A673 (cell line): ENCODE results near the gene SDHA. TPM values are rescaled to one million over a fixed set of nuclear protein-coding genes. Genes with fewer than 3 reads are reported as not detected.

Source experiments
- BruUV-seq: library from RNA; stranded (reverse); fragments of 400-500 nt; replicated peaks from 2 replicates; lab custom pipeline; 2021; lab: Mats Ljungman, UMichigan
- CTCF ChIA-PET: fragments of 300-600 bp; sonication (Branson Sonifier 250); formaldehyde crosslinking; loops from one replicate; lab custom pipeline; 2022; ENCODE audit warnings: antibody characterized with exemption; lab: Charles Lee
- POLR2A ChIA-PET: fragments of 300-600 bp; sonication (Branson Sonifier 250); formaldehyde crosslinking; loops from one replicate; lab custom pipeline; 2022; ENCODE audit warnings: antibody characterized with exemption; ENCODE audit not compliant: low non-redundant PET; lab: Charles Lee
- DNase-seq: peaks from one replicate; pipeline ENCODE4 v3.0.0-alpha.2; 2015; ENCODE audit warnings: low spot score
- H3K27ac ChIP-seq: fragments of 200-600 bp; sonication (generic); 2 replicates; pipeline ENCODE4 v1.5.1; 2016; ENCODE audit warnings: mixed run types, low read depth, mild to moderate bottlenecking, mixed read lengths, antibody characterized with exemption, low read length; ENCODE audit not compliant: poor library complexity, severe bottlenecking
- H3K27me3 ChIP-seq: fragments of 200-600 bp; sonication (generic); replicated peaks from 2 replicates; pipeline ENCODE4 v1.6.1; 2017; ENCODE audit warnings: mixed run types, low read depth, mild to moderate bottlenecking, mixed read lengths, antibody characterized with exemption, low read length; ENCODE audit not compliant: insufficient read depth, poor library complexity
- H3K36me3 ChIP-seq: fragments of 200-600 bp; sonication (generic); 2 replicates; pipeline ENCODE4 v1.6.1; 2016; ENCODE audit warnings: mixed run types, mild to moderate bottlenecking, mixed read lengths, antibody characterized with exemption, low read length; ENCODE audit not compliant: insufficient read depth, poor library complexity, severe bottlenecking
- H3K4me1 ChIP-seq: fragments of 200-600 bp; sonication (generic); 2 replicates; pipeline ENCODE4 v1.6.1; 2017; ENCODE audit warnings: mixed run types, mild to moderate bottlenecking, mixed read lengths, antibody characterized with exemption, low read length; ENCODE audit not compliant: insufficient read depth, poor library complexity, severe bottlenecking
- H3K4me3 ChIP-seq: fragments of 200-600 bp; sonication (generic); 2 replicates; pipeline ENCODE4 v1.5.1; 2016; ENCODE audit warnings: low read depth, mixed run types, mild to moderate bottlenecking, mixed read lengths, low read length; ENCODE audit not compliant: poor library complexity, severe bottlenecking
- H3K9me3 ChIP-seq: fragments of 200-600 bp; sonication (generic); 2 replicates; pipeline ENCODE4 v1.6.1; 2016; ENCODE audit warnings: mixed run types, low read depth, mild to moderate bottlenecking, mixed read lengths, antibody characterized with exemption, low read length; ENCODE audit not compliant: poor library complexity, severe bottlenecking
- CTCF ChIP-seq: fragments of 300-800, 200-600 bp; sonication (generic); conservative IDR thresholded peaks from 2 replicates; pipeline ENCODE4 v1.5.1; 2017; ENCODE audit warnings: low read depth, mild to moderate bottlenecking, antibody characterized with exemption, low read length, moderate library complexity, mixed read lengths
- EZH2 ChIP-seq: fragments of 200-600 bp; sonication (generic); IDR thresholded peaks from 2 replicates; pipeline ENCODE4 v1.6.1; 2017; ENCODE audit warnings: borderline replicate concordance, low read depth, mild to moderate bottlenecking, mixed read lengths, antibody characterized with exemption, low read length; ENCODE audit not compliant: poor library complexity, severe bottlenecking
- intact Hi-C: fragments of 100-400 bp; cut with micrococcal nuclease; formaldehyde crosslinking; loops from one replicate; pipeline ENCODE4 v1.10.0; 2022; ENCODE audit not compliant: unreplicated experiment
- total RNA-seq: library from RNA; stranded (reverse); gene quantifications from 2 replicates; pipeline ENCODE4 v1.2.3, GENCODE V29; 2021

Gene SDHA
- total RNA-seq, 1 experiment from 2014 or later: 132 TPM

GRCh38 chr5:180286-180918 lies 37.7 kb upstream of the SDHA start:
- peaks cover 13% of the 10 kb centered on the region for H3K27me3 ChIP-seq
- TF ChIP-seq EZH2 (no peak), CTCF (no peak)
- no peak overlapping the region for H3K4me3 ChIP-seq
- no peak overlapping the region for H3K27ac ChIP-seq
- POLR2A ChIA-PET: no interaction called here
- BruUV-seq: no TSS peak
- no peaks in the 10 kb centered on the region for H3K4me1 ChIP-seq
- H3K36me3 ChIP-seq: no peaks in the 10 kb centered on the region
- intact Hi-C loops: no loop called here
- no peaks in the 10 kb centered on the region for H3K9me3 ChIP-seq
- CTCF ChIA-PET: no interaction called here
- DNase-seq: no peak

GRCh38 chr5:181160-181559 lies 37.0 kb upstream of the SDHA start:
- BruUV-seq: no TSS peak
- intact Hi-C loops: no loop called here
- Histone ChIP-seq H3K36me3 (no peaks in the 10 kb centered on the region), H3K9me3 (no peaks in the 10 kb centered on the region), H3K4me1 (no peaks in the 10 kb centered on the region), H3K27me3 (peaks cover 13% of the 10 kb centered on the region), H3K4me3 (no peak overlapping the region), H3K27ac (no peak overlapping the region)
- TF ChIP-seq EZH2 (no peak), CTCF (no peak)
- ChIA-PET CTCF (no interaction called here), POLR2A (no interaction called here)
- DNase-seq: no peak

- no peak overlapping the region for H3K27ac ChIP-seq
- no peaks in the 10 kb centered on the region for H3K9me3 ChIP-seq
- no peaks in the 10 kb centered on the region for H3K4me1 ChIP-seq
- TF ChIP-seq EZH2 (no peak), CTCF (no peak)
- CTCF ChIA-PET: no interaction called here
- no peak overlapping the region for H3K4me3 ChIP-seq
- DNase-seq: no peak
- BruUV-seq: no TSS peak
- intact Hi-C loops: no loop called here
- POLR2A ChIA-PET: no interaction called here
- peaks cover 13% of the 10 kb centered on the region for H3K27me3 ChIP-seq
- no peaks in the 10 kb centered on the region for H3K36me3 ChIP-seq
Observed at GRCh38 chr5:181566-181965, 36.6 kb upstream of the SDHA start.
